Neuron (in vitro differentiated cells): ENCODE results near the gene RNF224.

ENCODE experiments used
- H2AFZ ChIP-seq: one replicate; pipeline ENCODE4 v1.6.1; 2013; ENCODE audit warnings: low read depth, mild to moderate bottlenecking, inconsistent platforms, low read length, moderate library complexity
- H3K27me3 ChIP-seq: one replicate; pipeline ENCODE4 v1.6.1; 2013; ENCODE audit warnings: low read length; ENCODE audit not compliant: insufficient read depth
- H3K36me3 ChIP-seq: one replicate; pipeline ENCODE4 v1.6.1; 2013; ENCODE audit warnings: low read length; ENCODE audit not compliant: insufficient read depth
- H3K4me1 ChIP-seq: one replicate; pipeline ENCODE4 v1.6.1; 2013; ENCODE audit warnings: low read length; ENCODE audit not compliant: insufficient read depth
- H3K4me3 ChIP-seq: 2 replicates; pipeline ENCODE4 v1.5.1; 2013; ENCODE audit warnings: mild to moderate bottlenecking, low read length, moderate library complexity
- H3K9me3 ChIP-seq: one replicate; pipeline ENCODE4 v1.6.1; 2013; ENCODE audit warnings: low read length

RNF224 gene

DNA sequence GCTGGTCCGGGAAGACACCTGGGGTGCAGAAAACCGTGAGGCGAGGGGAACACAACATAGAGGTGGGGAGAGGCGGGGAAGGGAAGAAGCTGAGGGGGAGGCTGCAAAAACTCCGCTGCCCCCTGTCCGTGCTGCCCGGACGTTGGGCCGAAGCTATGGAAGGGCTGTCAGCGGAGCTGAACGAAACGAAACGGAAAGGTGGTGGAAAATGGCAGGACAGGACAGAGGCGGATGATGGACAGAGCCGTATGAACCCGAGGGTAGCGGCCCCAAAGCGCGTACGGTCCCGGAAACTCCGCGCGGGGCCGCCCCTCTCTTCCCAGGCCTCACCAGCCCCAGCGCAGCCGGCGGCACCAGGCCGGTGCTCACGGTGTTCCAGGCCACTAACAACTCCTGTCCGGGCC lies 39.2 kb upstream of the RNF224 start:
- Histone ChIP-seq H3K27me3 (no peaks in the 10 kb centered on the region), H3K4me1 (peaks cover 31% of the 10 kb centered on the region), H3K36me3 (peaks cover 38% of the 10 kb centered on the region), H3K9me3 (no peaks in the 10 kb centered on the region), H2AFZ (no peak overlapping the region), H3K4me3 (peak overlapping the region; percentile 96)

DNA sequence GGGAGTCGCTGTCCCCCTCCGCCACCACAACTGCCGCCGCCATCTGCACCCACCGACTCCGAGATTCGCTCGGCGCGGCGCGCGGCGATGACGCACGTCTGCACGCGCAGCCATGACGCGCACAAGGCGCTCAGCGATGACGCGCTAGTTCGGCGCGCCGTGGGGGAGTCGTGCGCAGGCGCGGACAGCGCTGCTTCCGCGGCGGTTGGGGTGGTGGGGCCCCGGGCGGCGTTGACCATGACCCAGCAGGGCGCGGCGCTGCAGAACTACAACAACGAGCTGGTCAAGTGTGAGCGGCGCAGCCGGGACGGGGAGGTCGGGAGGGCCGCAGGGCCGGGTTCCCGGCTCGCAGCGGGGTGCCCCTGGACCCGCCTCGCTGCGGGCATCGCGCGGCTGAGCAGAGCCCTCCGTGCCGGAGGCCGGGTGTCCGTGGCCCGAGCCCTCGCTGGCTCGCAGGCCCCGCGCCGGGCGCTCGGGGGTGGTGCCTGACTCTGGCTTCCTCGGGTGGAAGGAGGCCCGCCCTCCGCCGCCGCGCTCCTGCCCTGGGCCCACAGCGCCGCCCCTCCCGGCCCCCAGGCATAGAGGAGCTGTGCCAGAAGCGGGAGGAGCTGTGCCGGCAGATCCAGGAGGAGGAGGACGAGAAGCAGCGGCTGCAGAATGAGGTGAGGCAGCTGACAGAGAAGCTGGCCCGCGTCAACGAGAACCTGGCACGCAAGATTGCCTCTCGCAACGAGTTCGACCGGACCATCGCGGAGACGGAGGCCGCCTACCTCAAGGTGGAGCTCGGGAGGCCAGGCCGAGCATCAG lies 38.6 kb upstream of the RNF224 start, which contains the start of the genes ANAPC2 and SSNA1:
Gene ANAPC2, minus strand, starts transcription at position 71 of the 807 bp plus-strand sequence. Its CDS starts 28 bp downstream, at position 43.
Gene SSNA1, plus strand, starts transcription at position 187 of the 807 bp plus-strand sequence. Its CDS starts 51 bp downstream, at position 238.
- peaks cover 31% of the 10 kb centered on the region for H3K4me1 ChIP-seq
- H3K27me3 ChIP-seq: no peaks in the 10 kb centered on the region
- peaks cover 32% of the 10 kb centered on the region for H3K36me3 ChIP-seq
- peak within 1 kb of the TSS; percentile 96 for H3K4me3 ChIP-seq
- no peak within 1 kb of the TSS for H2AFZ ChIP-seq
- no peaks in the 10 kb centered on the region for H3K9me3 ChIP-seq

DNA sequence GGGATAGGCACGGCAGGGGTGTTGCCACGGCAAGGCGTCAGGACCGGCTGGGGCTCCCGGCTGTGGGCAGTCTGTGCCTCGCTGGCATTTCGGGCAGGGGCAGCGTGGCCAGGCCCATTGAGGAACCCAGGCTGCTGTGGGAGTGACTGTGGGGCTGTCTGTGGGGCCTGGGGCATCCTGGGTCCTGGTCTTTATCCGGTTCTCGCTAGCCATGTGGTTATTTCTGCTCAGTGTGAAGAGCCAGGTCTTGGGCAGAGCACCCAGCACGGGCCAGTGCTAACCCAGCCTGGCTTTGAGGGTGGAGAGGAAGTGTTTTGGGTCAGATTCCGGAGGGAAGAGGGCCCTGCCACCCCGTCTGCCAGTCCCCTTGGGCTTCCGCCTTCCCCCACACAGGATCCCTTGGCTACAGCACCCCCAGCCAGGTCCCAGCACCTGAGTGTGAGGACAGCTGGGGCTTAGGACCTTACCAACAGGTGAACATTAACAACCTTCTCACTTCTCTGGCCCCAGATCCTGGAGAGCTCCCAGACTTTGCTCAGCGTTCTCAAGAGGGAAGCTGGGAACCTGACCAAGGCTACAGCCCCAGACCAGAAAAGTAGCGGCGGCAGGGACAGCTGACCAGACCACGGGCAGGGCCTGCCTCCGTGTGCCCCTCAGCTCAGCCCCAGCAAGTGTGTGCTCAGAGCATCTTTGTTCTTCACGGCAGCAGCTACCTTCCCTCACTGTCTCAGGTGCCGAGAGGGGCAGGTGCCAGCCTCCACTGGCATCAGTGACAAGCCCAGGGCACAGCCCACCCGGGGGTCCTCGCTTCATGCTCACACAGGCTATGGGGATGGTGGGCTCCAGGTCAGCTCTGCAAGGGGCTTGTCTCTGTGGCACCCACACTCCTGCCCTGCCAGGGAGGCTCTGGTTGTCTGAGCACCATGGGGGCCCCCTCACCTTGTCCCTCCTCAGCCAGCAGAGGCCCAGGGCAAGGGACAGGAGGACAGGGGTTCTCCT lies 37.7 kb upstream of the RNF224 start:
- Histone ChIP-seq H3K4me3 (peak overlapping the region; percentile 96), H3K4me1 (peaks cover 37% of the 10 kb centered on the region), H3K36me3 (peaks cover 25% of the 10 kb centered on the region), H3K9me3 (no peaks in the 10 kb centered on the region), H2AFZ (no peak overlapping the region), H3K27me3 (no peaks in the 10 kb centered on the region)

DNA sequence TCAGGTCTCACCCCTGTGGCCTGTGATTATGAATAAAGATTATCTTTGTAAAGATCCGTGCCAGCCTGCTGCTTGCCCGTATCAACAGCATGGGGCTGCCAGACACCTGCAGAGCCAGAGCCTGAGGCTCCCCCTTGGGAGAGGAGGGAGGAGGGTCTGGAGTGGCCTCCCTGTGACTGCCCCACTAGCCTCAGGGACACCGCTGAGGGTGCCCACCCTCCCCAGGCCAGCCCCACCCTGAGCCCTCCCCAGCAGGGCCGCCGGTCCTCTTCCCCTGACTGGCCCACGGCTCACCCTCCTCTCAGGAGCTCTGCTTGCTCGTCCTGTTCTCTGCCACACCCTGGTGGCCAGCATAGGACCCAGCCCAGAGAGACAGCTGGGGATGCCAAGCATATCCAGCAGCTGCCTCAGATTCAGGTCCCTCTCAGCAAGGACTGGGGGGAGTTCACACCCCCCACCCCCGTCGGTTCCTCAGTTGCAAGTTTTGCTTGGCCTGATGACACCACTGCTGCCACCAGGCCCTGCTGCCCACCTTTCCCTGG lies 36.9 kb upstream of the RNF224 start:
- H3K36me3 ChIP-seq: peaks cover 17% of the 10 kb centered on the region
- no peak overlapping the region for H2AFZ ChIP-seq
- H3K9me3 ChIP-seq: no peaks in the 10 kb centered on the region
- no peak overlapping the region for H3K4me3 ChIP-seq
- H3K27me3 ChIP-seq: no peaks in the 10 kb centered on the region
- peaks cover 41% of the 10 kb centered on the region for H3K4me1 ChIP-seq

DNA sequence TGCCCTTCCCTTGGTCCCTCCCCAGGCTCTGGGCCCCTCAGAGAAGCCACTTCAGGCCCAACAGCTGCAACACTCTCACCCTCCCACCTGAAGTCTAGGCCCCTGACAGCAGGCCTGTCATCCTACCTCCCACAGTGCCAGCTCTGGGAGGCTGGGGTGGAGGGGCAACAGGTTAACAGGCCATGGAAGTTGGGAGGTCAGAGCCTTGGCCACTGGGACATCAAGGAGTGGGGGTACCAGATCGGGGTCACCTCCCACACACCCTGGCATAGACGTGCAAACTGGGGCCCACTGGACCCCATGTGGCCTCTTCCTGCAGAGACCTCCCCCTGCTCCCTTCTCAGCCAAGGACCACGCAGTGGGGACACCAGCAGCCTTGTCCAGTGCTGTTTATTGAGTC lies 36.1 kb upstream of the RNF224 start:
- Histone ChIP-seq H3K4me3 (no peak overlapping the region), H3K4me1 (peaks cover 40% of the 10 kb centered on the region)

DNA sequence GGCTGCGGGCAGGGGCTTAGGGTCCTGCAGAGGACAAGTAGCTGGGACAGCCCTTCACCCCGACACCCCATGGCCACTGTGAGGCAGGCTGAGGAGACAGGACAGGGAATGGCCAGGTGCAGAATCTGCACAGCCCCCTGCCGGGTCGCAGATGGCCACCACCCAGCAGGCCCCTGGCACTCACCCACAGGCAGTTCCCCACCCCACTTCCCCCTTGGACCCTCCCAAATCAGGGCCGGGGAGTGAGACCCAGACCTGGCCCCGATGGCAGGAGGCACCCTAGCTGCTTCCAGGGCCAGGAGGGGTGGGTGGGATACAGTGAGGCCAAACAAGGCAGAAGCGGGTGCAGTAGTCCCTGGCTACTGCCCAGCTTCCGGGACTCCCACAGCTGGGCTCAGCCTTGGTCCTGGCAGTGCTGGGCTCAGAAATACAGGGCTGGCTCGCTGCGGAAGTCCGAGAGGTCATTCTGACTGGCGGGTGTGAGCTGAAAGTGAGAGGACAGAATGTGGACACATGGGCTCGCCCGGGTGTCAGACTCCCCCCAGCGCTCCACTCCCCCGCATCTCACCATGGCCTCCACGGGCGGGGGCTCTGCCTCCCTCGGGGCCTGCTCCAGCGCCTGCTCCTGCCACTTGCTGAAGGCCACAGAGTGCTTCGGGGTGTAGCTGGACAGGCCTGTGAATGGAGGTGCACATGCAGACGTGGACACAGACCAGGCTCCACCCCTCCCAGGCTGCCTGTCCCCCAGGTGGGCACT lies 35.4 kb upstream of the RNF224 start:
- Histone ChIP-seq H3K9me3 (no peaks in the 10 kb centered on the region), H3K4me3 (no peak overlapping the region), H3K36me3 (peaks cover 15% of the 10 kb centered on the region), H3K27me3 (no peaks in the 10 kb centered on the region), H2AFZ (no peak overlapping the region), H3K4me1 (peaks cover 34% of the 10 kb centered on the region)

More for the DNA sequence above, 36.1 kb upstream of the RNF224 start:
- Histone ChIP-seq H3K27me3 (no peaks in the 10 kb centered on the region), H3K9me3 (no peaks in the 10 kb centered on the region), H3K36me3 (peaks cover 15% of the 10 kb centered on the region), H2AFZ (no peak overlapping the region)

DNA sequence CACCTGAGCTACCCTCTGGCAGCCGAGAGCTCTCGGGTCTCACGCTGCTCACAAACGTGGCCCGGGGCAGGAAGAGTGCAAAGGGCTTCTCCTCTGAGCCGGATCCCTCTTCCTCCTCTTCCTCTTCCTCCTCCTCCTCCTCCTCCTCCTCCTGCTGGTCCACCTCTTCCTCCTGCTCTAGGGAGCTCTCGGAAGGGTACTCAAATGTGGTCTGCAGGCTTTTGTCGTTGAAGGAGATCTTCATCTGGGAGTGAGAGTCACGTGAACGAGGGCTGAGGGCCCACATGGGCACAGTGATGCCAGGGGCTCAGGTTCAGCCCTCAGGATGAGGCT lies 34.9 kb upstream of the RNF224 start:
- no peak overlapping the region for H2AFZ ChIP-seq
- no peaks in the 10 kb centered on the region for H3K27me3 ChIP-seq
- H3K4me3 ChIP-seq: no peak overlapping the region
- H3K4me1 ChIP-seq: peaks cover 28% of the 10 kb centered on the region
- H3K9me3 ChIP-seq: no peaks in the 10 kb centered on the region
- H3K36me3 ChIP-seq: peaks cover 15% of the 10 kb centered on the region

DNA sequence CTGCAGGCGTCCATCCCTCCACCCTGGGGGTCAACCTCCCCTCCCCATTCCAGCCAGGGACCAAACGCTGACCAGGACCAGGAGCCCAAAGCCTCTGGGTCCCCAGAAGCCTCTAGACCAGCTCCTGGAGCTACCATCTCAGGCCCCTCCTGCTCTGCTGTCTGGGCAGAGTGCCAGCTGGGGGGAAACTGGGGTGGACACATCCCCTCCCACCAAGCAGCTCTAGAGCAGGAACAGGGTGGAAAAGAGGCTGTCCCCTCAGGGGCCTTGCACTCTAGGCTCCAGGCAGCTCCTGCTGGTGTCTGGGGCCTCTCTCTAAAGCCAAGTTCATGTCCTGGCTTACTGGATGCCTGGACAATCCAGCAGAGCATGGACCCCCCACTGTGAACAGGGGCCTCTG lies 34.4 kb upstream of the RNF224 start:
- no peaks in the 10 kb centered on the region for H3K9me3 ChIP-seq
- peaks cover 15% of the 10 kb centered on the region for H3K36me3 ChIP-seq
- peaks cover 24% of the 10 kb centered on the region for H3K4me1 ChIP-seq
- no peaks in the 10 kb centered on the region for H3K27me3 ChIP-seq
- H3K4me3 ChIP-seq: no peak overlapping the region
- no peak overlapping the region for H2AFZ ChIP-seq

DNA sequence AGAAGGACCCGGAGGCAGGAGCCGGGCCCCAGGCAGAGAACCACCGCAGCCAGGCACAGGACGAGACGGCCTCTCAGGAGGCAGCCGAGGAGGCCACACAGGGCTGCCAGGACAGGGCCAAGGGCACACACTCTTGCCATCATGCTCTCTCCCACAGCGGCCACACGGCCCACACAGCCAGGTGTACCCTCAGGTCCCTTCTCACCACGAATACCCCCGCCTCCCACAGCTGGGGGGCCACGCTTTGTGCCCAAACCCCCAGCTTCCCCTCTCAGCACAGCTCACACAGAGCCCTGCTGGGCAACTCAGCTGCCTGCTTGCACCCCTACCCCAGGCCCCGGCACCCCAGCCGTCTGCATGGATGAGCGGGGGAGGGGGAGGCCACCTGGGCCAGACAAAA lies 33.5 kb upstream of the RNF224 start:
- H3K27me3 ChIP-seq: no peaks in the 10 kb centered on the region
- peaks cover 27% of the 10 kb centered on the region for H3K4me1 ChIP-seq
- H3K4me3 ChIP-seq: no peak overlapping the region
- no peaks in the 10 kb centered on the region for H3K9me3 ChIP-seq
- peaks cover 15% of the 10 kb centered on the region for H3K36me3 ChIP-seq
- H2AFZ ChIP-seq: no peak overlapping the region

DNA sequence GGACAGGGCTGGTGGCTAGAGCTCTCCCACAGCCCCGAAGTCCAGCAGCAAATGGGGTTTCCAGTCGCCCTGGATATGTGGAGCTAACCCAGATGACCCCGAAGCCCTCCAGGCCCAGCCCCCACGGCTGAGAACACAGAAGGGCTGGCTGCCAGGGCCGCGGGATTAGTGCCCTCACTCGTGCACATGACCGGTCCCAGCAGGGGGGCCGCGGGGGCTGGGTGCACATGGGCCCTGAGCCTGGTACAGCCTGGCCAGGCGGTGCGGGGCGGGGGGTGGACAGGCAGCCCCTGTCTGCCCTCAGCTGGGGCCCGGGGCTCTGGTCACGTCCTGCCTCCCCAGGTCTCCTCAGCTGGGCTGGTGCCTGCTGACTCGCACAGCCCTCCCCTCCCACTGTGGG lies 32.9 kb upstream of the RNF224 start:
- Histone ChIP-seq H3K4me1 (peaks cover 29% of the 10 kb centered on the region), H3K9me3 (no peaks in the 10 kb centered on the region), H2AFZ (no peak overlapping the region), H3K27me3 (no peaks in the 10 kb centered on the region), H3K36me3 (peaks cover 15% of the 10 kb centered on the region), H3K4me3 (no peak overlapping the region)

DNA sequence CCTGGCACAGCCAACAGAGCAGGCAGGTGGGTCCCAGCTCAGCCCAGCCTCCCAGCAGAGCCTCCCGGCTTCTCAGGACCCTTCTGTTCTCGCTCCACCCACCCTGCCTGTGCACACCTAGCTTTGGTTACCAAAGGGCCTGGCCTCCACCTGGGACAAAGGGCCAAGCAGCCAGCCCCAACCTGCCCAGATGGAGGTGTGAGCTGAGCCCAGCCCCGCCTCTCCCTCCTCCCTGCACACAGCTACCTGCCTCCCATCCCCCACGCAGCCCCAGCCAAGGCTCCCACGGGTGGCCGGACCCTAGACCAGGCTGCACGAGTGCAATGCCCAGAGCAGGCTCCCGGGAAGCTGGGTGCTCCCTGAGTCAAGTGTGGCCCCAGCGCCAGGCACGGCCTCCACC lies 32.4 kb upstream of the RNF224 start:
- no peaks in the 10 kb centered on the region for H3K9me3 ChIP-seq
- H3K4me3 ChIP-seq: no peak overlapping the region
- H3K36me3 ChIP-seq: peaks cover 15% of the 10 kb centered on the region
- peaks cover 27% of the 10 kb centered on the region for H3K4me1 ChIP-seq
- H2AFZ ChIP-seq: no peak overlapping the region
- no peaks in the 10 kb centered on the region for H3K27me3 ChIP-seq

DNA sequence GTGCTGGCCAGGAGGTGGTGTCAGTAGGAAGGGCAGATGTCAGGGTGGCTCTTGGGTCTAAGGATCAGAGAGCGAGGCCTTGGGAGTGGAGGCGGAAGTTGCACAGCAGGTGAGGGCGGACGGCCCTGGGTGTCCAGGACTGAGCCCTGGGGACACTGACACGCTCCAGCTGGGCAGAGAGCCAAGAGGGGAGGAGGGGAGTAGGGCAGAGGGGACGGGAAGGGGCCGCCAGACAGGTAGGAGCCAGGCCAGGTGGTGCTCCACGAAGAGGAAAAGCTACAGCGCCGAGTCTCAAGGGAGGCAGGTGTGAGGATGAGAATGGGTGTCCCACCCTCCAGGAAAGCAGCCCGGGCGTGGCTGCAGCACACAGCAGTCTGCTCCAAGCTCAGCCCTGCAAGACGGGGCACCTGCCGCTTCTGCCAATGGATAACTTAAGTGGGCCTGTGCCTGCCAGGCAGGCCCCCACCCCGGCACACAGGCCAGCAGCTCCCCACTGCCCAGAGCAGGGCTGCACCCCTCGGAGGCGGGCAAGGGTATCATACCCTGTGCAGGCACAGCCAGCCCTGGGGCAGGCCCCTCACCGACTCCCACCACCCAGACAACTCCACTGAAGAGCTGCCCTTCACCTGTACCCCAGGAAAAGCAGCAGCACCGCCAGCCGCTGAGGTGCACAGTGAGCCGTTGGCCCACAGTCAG lies 31.6 kb upstream of the RNF224 start:
- peaks cover 15% of the 10 kb centered on the region for H3K36me3 ChIP-seq
- H3K27me3 ChIP-seq: no peaks in the 10 kb centered on the region
- H3K4me1 ChIP-seq: peaks cover 24% of the 10 kb centered on the region
- no peak overlapping the region for H2AFZ ChIP-seq
- H3K9me3 ChIP-seq: no peaks in the 10 kb centered on the region
- no peak overlapping the region for H3K4me3 ChIP-seq
